Stomach (tissue), 4 donors: ENCODE results near the gene ENOX1.

Experiments used
- CTCF ChIP-seq, 7 experiments: fragments of 450-650 bp in 4 of 7; fragments of 200-600 bp in 3 of 7; sonication (generic) in 3 of 7; IDR thresholded peaks; one replicate each; pipeline ENCODE4 v1.5.1; 2016 to 2019; ENCODE audit warnings: antibody characterized with exemption in 7 of 7, control low read depth in 2 of 7, mild to moderate bottlenecking in 1 of 7
- EP300 ChIP-seq: sonication (generic); formaldehyde crosslinking; IDR thresholded peaks from one replicate; pipeline ENCODE4 v1.6.1; 2017; ENCODE audit warnings: antibody characterized with exemption
- POLR2A ChIP-seq, 4 donors: fragments of 450-650 bp; IDR thresholded peaks; one replicate each; pipeline ENCODE4 v1.6.1; 2016; ENCODE audit warnings: antibody characterized with exemption in 4 of 4, control low read depth in 2 of 4, mild to moderate bottlenecking in 1 of 4, moderate library complexity in 1 of 4

- TF ChIP-seq CTCF (IDR thresholded peaks at IDR 0.05) (no peak), POLR2A (IDR thresholded peaks at IDR 0.05) (no peak), EP300 (no peak)
Observed at GRCh38 chr13:43544631-43545030, 242.1 kb downstream of the ENOX1 start.
